Pons (tissue), 1 donor: ENCODE results near the gene TCFL5.
A peak's percentile ranks its signal among the peaks of the same experiment; 100 is the strongest.

Source experiments
- DNase-seq: peaks from one replicate; pipeline ENCODE4 v3.0.0-alpha.2; 2016; ENCODE audit warnings: low spot score

TCFL5 gene

GRCh38 chr20:62880147-62880934 lies 18.7 kb upstream of the TCFL5 start:
- no peak for DNase-seq

- DNase-seq = no peak
Measured at GRCh38 chr20:62879275-62880146, 17.9 kb upstream of the TCFL5 start.

GRCh38 chr20:62878244-62879038 lies 16.8 kb upstream of the TCFL5 start:
- DNase-seq = no peak

GRCh38 chr20:62876902-62877816 lies 15.5 kb upstream of the TCFL5 start:
- DNase-seq = no peak

- DNase-seq = no peak
Measured at GRCh38 chr20:62876501-62876901, 14.9 kb upstream of the TCFL5 start.

GRCh38 chr20:62875419-62876361 lies 14.1 kb upstream of the TCFL5 start:
- DNase-seq = peak; percentile 72

GRCh38 chr20:62874964-62875344 lies 13.3 kb upstream of the TCFL5 start:
- DNase-seq = no peak

GRCh38 chr20:62873681-62874031 lies 12.0 kb upstream of the TCFL5 start:
- peak; percentile 54 for DNase-seq

GRCh38 chr20:62873280-62873679 lies 11.7 kb upstream of the TCFL5 start:
- no peak for DNase-seq

GRCh38 chr20:62872862-62873261 lies 11.2 kb upstream of the TCFL5 start:
- no peak for DNase-seq

GRCh38 chr20:62872184-62872847 lies 10.7 kb upstream of the TCFL5 start:
- DNase-seq = no peak

- DNase-seq = no peak
Measured at GRCh38 chr20:62864207-62864606, 2.6 kb upstream of the TCFL5 start.

- no peak for DNase-seq
Measured at GRCh38 chr20:62860924-62861691, 514 bp downstream of the TCFL5 start.

GRCh38 chr20:62860391-62860923 lies 1.2 kb downstream of the TCFL5 start:
- DNase-seq = peak; percentile 80

GRCh38 chr20:62859721-62860120 lies 1.9 kb downstream of the TCFL5 start:
- no peak for DNase-seq

GRCh38 chr20:62858058-62858830 lies 3.4 kb downstream of the TCFL5 start:
- peak; percentile 54 for DNase-seq

GRCh38 chr20:62856931-62857619 lies 4.5 kb downstream of the TCFL5 start:
- no peak for DNase-seq
